GM21367 (cell line): Measurements from ENCODE around the gene CEND1.

Experiments used
- ATAC-seq: cut with Tn5 transposase; IDR thresholded peaks from one replicate; pipeline ENCODE4 v1.9.1; 2021; ENCODE audit not compliant: unreplicated experiment

CEND1 gene

DNA sequence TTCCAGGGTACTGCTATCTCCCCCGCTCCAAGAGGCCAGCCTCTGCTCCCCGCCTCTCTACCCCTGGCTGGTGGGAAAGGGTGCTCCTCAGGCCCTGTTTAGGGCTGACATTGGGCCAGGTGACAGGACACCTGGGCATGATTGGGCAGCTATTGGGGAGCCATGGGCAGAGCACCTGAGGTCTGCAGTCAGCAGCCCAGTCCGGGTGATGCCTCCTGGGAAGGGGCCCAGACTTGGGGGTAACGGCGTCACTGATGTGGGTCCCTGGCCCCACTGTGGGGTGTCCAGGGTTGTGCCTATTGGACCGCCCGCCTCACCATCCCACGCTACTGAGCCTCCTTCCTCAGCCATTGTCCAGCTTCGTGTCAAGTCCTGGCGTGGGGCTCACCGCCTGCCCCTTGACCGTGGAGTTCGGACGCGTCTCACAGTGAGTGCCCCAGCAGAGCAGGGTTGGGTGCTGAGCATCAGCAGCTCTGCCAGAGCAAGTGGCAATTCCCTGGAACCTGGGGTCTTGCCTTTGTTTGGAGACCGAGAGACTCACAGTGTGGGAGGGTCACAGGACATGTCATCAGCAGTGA is 9.8 kb downstream of the CEND1 start:
- ATAC-seq = no peak

GRCh38 chr11:778976-779954 is 10.6 kb downstream of the CEND1 start:
- ATAC-seq = no peak

GRCh38 chr11:777288-778255 is 12.3 kb downstream of the CEND1 start, which contains the start of gene GATD1:
TSS of gene GATD1 (minus strand) at chr11:777487. CDS start at chr11:777462, 25 bp downstream.
- peak; percentile 59 for ATAC-seq

DNA sequence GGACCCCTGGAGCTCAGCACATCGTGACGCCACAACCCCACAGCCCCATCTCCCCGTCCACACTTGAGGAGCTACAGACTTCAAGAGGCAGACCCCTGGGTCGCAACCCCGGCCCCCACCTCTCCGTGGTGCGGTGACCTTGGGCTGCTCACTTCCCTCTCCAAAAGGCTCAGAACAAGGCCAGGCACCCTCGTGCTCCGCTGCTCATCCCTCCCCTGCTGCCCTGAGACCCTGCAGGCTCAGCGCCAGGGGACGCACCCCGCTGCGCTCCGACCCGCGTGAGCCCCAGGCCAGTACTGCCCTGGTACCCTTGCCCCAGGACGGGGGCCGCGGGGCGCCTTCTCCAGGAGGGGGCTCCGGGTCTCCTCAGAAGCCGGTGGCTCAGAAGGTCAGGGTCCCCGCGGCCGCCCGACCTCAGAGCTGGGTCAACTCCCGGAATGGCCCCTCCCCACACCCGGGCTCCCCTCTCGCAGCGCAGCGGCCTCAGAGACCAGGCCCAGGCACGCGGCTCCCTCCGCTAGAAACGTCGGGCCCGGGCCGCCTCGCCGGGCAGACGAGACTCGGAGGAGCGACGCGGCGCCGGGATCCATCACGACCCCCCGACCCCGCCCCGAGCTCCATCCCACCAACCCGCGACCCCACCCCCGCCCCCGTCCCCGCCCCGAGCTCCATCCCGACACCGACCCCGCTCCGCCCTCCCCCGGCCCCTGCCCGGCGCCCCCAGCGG is 13.2 kb downstream of the CEND1 start:
- peak; percentile 9 for ATAC-seq

- ATAC-seq = no peak
Observed at GRCh38 chr11:776263-776560, 13.7 kb downstream of the CEND1 start.

DNA sequence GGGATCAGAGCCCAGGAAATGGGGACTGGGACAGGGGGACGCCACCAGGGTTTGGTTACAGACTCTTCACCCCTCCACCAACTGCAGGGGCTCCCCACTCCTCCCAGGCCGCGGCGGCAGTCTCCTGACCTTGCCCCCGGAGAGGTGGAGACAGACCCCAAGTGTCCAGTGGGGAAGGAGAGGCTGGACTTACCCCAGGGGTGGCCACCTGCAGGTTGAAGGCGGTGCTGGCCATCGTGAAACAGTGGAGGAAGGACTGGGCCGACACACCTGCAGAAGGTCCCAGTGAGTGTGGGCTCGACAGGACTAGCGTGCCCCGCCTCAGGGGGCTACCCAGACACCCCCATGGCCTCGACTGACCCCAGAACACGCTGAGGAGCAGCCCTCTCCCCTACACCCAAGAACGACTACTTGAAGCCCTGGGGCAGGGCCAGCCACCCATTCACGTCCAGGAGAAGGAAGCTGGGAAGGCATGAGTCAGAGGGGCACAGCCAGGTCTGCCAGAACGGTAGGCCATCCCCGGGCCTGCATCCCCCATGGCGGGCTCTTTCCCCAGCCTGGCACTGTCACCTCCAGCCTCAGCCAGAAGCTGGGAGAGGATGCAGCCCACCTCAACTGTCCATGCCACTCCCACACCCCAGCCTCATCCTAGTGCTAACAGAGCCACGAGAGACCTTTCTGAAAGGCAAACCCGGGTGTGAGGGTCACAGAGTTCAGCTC is 14.9 kb downstream of the CEND1 start:
- ATAC-seq = no peak

- ATAC-seq = no peak
Observed at GRCh38 chr11:773830-774229, 16.1 kb downstream of the CEND1 start.

- no peak for ATAC-seq
Observed at GRCh38 chr11:773425-773824, 16.5 kb downstream of the CEND1 start.

GRCh38 chr11:772429-773390 is 17.2 kb downstream of the CEND1 start:
- ATAC-seq = no peak

DNA sequence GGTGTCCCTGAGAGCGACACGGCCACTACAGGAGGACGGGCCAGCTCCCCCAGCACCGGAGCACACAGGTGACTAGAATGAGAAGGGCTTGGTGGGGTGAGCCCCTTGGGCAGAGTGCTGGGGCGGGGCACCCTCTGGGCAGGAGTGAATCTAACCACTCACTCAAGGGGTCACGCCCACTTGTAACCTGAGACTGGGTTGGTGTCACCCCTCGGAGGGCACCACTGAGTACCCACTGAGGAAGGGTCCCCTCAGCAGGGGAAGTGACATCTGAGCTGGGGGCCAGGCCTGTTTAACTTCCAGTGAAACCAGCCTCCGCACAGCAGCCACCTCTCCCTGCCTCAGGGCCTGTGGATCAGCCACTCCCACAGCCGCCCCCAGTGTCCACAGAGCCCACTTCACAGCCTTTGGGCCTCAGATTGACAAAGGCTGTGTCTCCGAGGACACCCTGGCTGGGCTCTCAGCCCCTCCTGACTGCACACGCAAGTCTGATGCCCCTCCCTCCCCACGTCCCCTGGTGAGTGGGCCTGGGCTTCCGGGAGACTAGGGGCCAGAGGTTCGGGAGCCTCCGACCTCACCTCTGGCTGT is 18.2 kb downstream of the CEND1 start:
- ATAC-seq = no peak

DNA sequence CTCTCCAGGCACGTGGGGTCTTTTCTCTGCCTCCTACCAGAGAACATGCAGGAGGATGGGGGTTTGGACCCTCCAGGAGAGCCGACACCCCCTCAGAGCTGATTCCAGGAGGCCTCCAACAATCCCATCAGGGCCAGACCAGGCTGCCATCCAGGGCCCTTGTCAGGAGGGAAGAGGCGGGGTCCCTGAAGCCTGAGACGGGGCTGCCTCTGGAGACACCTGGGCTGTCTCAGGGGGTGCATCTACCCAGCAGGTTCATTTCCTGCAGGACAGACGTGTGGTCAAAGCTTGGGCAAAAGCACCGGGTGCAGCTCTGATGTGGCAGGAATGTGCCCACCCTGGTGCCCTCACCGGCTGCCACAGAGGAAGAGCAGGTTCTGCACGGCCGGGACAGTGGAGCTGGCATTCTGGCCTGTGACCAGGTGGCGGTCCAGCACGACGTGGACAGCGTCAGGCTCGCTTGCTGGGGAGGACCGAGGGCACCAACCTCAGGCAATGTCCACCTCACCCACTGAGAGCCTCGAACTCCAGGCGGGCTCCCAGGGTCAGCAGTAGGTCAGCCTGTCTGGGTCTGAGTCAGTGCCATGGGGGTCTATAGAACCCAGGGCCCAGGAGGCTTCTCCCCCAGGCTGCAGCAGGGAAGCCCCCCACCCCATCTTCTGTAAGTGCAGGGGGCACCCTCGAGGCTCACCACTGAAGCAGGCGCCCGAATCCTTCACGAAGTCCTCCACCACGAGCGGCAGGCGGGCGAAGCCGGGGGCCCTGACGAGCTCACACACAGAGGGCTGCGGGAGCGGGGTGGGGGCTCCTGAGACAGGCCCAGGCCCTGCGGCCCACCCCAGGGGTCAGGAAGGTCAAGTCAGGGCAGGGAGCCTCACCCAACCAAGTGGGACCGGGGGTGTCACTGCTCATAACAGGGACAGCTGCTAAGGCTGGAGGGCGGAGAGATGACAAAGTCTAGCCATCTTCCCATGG is 19.0 kb downstream of the CEND1 start:
- ATAC-seq = no peak

- no peak for ATAC-seq
Observed at GRCh38 chr11:769887-770641, 19.8 kb downstream of the CEND1 start.

DNA sequence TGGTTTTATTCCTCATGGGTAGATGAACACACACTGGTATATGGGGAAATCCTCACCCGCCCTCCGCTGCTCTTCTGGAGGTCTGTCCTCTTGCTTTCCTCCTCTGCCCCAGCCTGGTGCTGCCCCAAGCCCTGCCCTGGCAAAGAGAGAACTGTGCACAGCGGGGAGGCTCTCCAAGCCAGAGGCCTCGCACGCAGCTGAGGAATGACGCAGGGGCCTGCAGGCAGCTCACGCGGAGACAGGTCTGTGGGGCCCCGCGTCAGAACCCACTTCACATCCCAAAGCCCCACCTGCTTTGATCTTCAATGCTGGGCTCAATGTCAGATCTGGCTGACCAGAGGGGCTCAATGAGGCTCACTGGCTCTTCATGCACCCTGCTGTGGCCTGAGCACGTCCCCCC is 22.7 kb downstream of the CEND1 start:
- ATAC-seq = no peak

GRCh38 chr11:766936-767210 is 23.0 kb downstream of the CEND1 start:
- ATAC-seq = no peak

DNA sequence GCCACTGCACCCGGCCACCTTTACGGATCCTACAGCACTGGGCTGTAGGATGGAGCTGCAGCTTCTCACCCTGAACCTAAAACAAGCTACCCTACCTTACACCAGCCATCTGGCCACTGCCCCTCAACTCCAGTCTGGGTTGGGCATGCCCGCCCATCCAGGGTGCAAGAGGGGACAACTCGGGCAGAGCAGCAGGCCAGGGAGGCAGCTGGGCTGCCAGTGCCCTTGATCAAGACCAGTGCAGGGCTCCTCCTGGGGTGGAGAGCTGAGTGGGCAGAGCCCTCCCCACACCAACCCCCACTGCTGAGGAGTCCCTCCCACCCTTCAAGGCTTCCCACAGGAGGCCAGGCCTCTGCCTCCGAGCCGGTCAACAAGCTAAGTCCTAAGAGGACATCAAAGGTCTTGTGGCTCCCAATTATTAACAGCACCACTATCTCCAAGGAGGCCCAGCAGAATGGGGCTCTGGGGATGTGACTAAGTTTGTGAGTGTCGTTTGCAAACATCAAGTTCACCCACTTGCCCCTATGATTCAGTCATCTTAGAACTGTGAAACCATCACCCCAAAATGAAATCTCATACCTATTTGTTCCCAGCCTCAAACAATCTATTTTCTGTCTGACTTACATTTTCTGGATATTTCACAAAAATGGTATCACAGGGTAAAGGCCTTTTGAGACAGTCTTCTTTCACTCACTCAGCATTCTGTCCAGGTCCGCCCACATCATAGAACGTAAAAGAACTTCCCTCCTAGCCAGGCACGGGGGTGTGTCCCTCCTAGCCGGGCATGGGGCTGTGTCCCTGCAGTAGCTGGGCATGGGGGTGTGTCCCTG is 23.6 kb downstream of the CEND1 start:
- ATAC-seq = no peak

- ATAC-seq = no peak
Observed at GRCh38 chr11:765802-766091, 24.1 kb downstream of the CEND1 start.
